Esophagus squamous epithelium (tissue), 4 donors: ENCODE results near the gene KNDC1.

Experiments
- POLR2A ChIP-seq, 4 donors: fragments of 450-650 bp; IDR thresholded peaks; one replicate each; pipeline ENCODE4 v1.6.1; 2017; ENCODE audit warnings: antibody characterized with exemption in 4 of 4, mild to moderate bottlenecking in 4 of 4, moderate library complexity in 3 of 4
- TF ChIP-seq, protein P1 (sequence below), 6 experiments: fragments of 450-650 bp in 4 of 6; fragments of 200-600 bp in 2 of 6; sonication (generic) in 2 of 6; IDR thresholded peaks; one replicate each; pipeline ENCODE4 v1.5.1; 2016 to 2019; ENCODE audit warnings: antibody characterized with exemption in 6 of 6, mild to moderate bottlenecking in 4 of 6, moderate library complexity in 4 of 6

- TF ChIP-seq, protein P1, sequence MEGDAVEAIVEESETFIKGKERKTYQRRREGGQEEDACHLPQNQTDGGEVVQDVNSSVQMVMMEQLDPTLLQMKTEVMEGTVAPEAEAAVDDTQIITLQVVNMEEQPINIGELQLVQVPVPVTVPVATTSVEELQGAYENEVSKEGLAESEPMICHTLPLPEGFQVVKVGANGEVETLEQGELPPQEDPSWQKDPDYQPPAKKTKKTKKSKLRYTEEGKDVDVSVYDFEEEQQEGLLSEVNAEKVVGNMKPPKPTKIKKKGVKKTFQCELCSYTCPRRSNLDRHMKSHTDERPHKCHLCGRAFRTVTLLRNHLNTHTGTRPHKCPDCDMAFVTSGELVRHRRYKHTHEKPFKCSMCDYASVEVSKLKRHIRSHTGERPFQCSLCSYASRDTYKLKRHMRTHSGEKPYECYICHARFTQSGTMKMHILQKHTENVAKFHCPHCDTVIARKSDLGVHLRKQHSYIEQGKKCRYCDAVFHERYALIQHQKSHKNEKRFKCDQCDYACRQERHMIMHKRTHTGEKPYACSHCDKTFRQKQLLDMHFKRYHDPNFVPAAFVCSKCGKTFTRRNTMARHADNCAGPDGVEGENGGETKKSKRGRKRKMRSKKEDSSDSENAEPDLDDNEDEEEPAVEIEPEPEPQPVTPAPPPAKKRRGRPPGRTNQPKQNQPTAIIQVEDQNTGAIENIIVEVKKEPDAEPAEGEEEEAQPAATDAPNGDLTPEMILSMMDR (IDR thresholded peaks at IDR 0.05) = no peak
- no peak for TF ChIP-seq POLR2A (IDR thresholded peaks at IDR 0.05)
These were observed 112.4 kb downstream of the KNDC1 start for GRCh38 chr10:133272301-133272963.
